CD8-positive, alpha-beta T cell (primary cell): ENCODE measurements around the gene RNASE13. TPM values are rescaled to one million over a fixed set of nuclear protein-coding genes. Genes with fewer than 3 reads are reported as not detected.

Experiments
- microRNA-seq: library from miRNA; unstranded; fragments of <30 nt; microRNA quantifications from one replicate; pipeline ENCODE4 v1.2.0, GENCODE V29; 2022; ENCODE audit warnings: borderline microRNAs expressed
- total RNA-seq, 46 experiments: library from RNA in 2 of 46; stranded (reverse) in 2 of 46; gene quantifications; one replicate each; pipeline ENCODE4 v1.2.3 and lab custom pipeline; 2021 to 2026

RNASE13 gene
- total RNA-seq, 2 experiments from 2014 or later: not detected

Small RNAs within 50 kb of the gene (microRNA-seq; reads per million reads assigned to microRNA genes)
- gene MIR6717: not detected

Other genes with a start within 250 kb of the RNASE13 start
- gene RNASE1, start 232.0 kb downstream of the RNASE13 start, total RNA-seq: not detected
- gene RNASE3, start 143.4 kb downstream of the RNASE13 start, total RNA-seq: not detected
- not detected for gene RNASE2, start 79.3 kb downstream of the RNASE13 start, total RNA-seq
- gene METTL17, start 44.8 kb downstream of the RNASE13 start, total RNA-seq: 10 to 100 TPM; 82.3 to 88.8 TPM
- gene SLC39A2, start 35.5 kb downstream of the RNASE13 start, total RNA-seq: under 1 TPM; 0.33 to 0.62 TPM
- gene NDRG2, start 9.7 kb downstream of the RNASE13 start, total RNA-seq: 10 to 100 TPM; 18.9 to 24.8 TPM
- not detected for gene TPPP2, start 4.6 kb downstream of the RNASE13 start, total RNA-seq
- not detected for gene RNASE7, start 7.6 kb upstream of the RNASE13 start, total RNA-seq
- not detected for gene RNASE8, start 23.0 kb upstream of the RNASE13 start, total RNA-seq
- under 1 TPM; 0.76 to 0.92 TPM for gene ARHGEF40, start 35.5 kb upstream of the RNASE13 start, total RNA-seq
- 1 to 10 TPM; 6.8 to 7.4 TPM for gene ZNF219, start 63.8 kb upstream of the RNASE13 start, total RNA-seq
- gene TMEM253, start 66.3 kb upstream of the RNASE13 start, total RNA-seq: not detected
- not detected for gene OR5AU1, start 121.3 kb upstream of the RNASE13 start, total RNA-seq
- gene HNRNPC, start 234.6 kb upstream of the RNASE13 start, total RNA-seq: 100 to 1,000 TPM; 621 to 624 TPM
- gene RPGRIP1, start 245.3 kb upstream of the RNASE13 start, total RNA-seq: not detected